ENCODE data around the gene HOXB3. TPM values are rescaled to one million over a fixed set of nuclear protein-coding genes. Genes with fewer than 3 reads are reported as not detected.

HOXB3 gene
- total RNA-seq, 3 donors from 2014 or later = 13.8 to 36.7 (median 14.4) TPM

DNA sequence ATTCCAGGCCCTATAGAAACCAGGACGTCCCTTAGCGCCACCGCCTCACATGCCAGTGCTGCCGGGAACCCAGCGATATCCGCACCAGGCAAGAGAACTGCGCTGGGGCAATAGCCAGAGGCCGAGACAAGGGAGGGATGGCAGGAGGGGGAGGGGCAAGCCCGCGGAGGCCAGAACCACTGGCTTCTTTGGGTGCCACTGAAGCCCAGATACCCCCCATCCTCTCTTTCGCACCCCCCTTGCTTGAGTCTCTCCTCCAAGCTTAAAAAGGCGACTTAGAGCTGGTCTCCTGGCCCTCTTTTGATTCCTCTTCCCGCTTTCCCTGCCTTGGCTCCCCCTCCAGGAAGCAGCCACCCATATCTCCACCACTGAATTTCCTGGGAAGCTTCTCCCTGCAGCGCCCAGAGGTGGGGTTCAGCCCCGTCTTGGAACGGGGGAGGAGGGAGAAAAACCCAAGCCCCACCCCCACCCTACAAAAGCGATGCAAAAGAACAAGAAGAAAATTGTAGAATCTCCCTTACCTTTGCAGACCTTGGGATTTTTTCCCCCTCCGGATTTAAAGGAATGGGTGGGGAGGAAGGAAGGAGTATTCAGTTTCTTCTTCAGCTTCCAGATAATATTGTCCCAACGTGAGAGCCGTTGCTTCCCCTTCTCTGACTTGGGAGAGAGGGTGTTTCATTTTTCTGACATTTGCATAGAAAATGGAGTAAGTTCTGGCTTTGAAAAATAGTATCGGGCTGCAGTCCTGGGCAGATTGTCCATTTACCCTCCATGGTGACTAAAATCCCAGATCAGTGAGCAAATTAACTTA is 14.1 kb upstream of the HOXB3 start:
- intact Hi-C loops (cut with DNase I; ENCODE audit: low total_unique reads) = no loop called here
- TF ChIP-seq, protein P1, sequence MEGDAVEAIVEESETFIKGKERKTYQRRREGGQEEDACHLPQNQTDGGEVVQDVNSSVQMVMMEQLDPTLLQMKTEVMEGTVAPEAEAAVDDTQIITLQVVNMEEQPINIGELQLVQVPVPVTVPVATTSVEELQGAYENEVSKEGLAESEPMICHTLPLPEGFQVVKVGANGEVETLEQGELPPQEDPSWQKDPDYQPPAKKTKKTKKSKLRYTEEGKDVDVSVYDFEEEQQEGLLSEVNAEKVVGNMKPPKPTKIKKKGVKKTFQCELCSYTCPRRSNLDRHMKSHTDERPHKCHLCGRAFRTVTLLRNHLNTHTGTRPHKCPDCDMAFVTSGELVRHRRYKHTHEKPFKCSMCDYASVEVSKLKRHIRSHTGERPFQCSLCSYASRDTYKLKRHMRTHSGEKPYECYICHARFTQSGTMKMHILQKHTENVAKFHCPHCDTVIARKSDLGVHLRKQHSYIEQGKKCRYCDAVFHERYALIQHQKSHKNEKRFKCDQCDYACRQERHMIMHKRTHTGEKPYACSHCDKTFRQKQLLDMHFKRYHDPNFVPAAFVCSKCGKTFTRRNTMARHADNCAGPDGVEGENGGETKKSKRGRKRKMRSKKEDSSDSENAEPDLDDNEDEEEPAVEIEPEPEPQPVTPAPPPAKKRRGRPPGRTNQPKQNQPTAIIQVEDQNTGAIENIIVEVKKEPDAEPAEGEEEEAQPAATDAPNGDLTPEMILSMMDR (IDR thresholded peaks at IDR 0.05) = no peak
- no peak for TF ChIP-seq POLR2A (IDR thresholded peaks at IDR 0.05)
- TF ChIP-seq POLR2AphosphoS5 (IDR thresholded peaks at IDR 0.05) = no peak
- no peak for DNase-seq (ENCODE audit: low spot score in 2 of 2)
- H3K4me3 ChIP-seq = peak overlapping the region; percentile 28 to 55 (median 52)
- no peaks in the 10 kb centered on the region for H3K4me1 ChIP-seq
- no peaks in the 10 kb centered on the region for H3K9me3 ChIP-seq
- H3K27ac ChIP-seq = peak overlapping the region in 1 of 2 donors; percentile 82
- H3K36me3 ChIP-seq = no peaks in the 10 kb centered on the region
- peaks cover 3 to 97% of the 10 kb centered on the region in 2 donors for H3K27me3 ChIP-seq

DNA sequence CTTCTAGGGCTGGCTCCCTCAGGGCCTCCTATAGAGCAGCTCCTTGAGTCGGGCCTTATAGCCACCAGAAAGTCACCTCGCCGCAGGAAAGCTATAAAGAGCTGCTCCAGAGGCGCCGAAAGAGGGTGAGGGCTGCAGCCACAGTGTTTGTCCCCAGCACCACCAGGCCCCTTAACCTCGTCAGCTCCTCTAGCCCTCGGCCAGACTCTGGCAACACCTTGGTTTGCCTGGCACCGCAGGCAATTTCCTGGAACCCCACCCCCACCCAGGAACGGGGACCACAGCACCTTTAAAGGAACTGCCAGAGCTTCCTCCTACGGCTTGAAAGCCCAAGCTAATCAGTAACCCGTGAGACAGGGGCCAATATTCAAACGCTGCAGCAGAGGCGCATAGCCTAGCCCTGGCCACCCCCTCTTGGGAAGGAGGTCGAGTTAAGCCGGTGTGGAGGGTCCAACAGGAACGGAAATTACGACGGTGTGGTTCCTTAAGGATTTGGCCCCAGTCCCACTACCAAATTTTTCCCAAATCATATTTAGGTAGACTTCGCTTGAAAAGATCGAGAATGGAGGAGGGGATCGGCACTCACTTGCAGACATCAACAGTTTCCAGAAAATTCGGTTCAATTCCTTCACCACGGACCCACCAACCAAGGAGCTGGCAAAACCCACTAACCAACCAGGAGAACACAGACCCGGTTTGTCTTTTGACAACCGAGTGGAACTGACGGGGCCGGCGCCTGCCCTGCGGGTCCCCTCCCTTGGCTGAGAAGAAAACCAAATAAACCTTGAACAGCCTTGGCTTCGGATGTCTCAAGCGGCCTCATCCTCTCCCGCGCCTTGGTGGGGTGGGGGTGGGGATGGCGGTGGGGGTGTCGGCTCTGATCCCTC is 11.7 kb upstream of the HOXB3 start:
- H3K27me3 ChIP-seq = peaks cover 3 to 100% of the 10 kb centered on the region in 2 donors

GRCh38 chr17:48601207-48601538 is 11.1 kb upstream of the HOXB3 start:
- Histone ChIP-seq H3K36me3 (no peaks in the 10 kb centered on the region), H3K4me3 (no peak overlapping the region), H3K9me3 (no peaks in the 10 kb centered on the region), H3K27me3 (peaks cover under 1 to 100% of the 10 kb centered on the region in 2 donors), H3K27ac (no peak overlapping the region), H3K4me1 (peaks cover 0 to 10% of the 10 kb centered on the region in 2 donors)
- TF ChIP-seq, protein P1 (IDR thresholded peaks at IDR 0.05) = no peak
- no peak for TF ChIP-seq POLR2A (IDR thresholded peaks at IDR 0.05)
- intact Hi-C loops (cut with DNase I; ENCODE audit: low total_unique reads) = no loop called here
- no peak for DNase-seq (ENCODE audit: low spot score in 2 of 2)

More for the DNA sequence above, 11.7 kb upstream of the HOXB3 start:
- H3K9me3 ChIP-seq = no peaks in the 10 kb centered on the region
- no peak for DNase-seq (ENCODE audit: low spot score in 2 of 2)
- no peak overlapping the region for H3K27ac ChIP-seq
- no peaks in the 10 kb centered on the region for H3K36me3 ChIP-seq
- peaks cover 0 to 10% of the 10 kb centered on the region in 2 donors for H3K4me1 ChIP-seq
- H3K4me3 ChIP-seq = peak overlapping the region; percentile 28 to 52 (median 48)
- intact Hi-C loops (cut with DNase I; ENCODE audit: low total_unique reads) = no loop called here
- no peak for TF ChIP-seq POLR2AphosphoS5 (IDR thresholded peaks at IDR 0.05)
- TF ChIP-seq, protein P1 (IDR thresholded peaks at IDR 0.05) = no peak
- no peak for TF ChIP-seq POLR2A (IDR thresholded peaks at IDR 0.05)

DNA sequence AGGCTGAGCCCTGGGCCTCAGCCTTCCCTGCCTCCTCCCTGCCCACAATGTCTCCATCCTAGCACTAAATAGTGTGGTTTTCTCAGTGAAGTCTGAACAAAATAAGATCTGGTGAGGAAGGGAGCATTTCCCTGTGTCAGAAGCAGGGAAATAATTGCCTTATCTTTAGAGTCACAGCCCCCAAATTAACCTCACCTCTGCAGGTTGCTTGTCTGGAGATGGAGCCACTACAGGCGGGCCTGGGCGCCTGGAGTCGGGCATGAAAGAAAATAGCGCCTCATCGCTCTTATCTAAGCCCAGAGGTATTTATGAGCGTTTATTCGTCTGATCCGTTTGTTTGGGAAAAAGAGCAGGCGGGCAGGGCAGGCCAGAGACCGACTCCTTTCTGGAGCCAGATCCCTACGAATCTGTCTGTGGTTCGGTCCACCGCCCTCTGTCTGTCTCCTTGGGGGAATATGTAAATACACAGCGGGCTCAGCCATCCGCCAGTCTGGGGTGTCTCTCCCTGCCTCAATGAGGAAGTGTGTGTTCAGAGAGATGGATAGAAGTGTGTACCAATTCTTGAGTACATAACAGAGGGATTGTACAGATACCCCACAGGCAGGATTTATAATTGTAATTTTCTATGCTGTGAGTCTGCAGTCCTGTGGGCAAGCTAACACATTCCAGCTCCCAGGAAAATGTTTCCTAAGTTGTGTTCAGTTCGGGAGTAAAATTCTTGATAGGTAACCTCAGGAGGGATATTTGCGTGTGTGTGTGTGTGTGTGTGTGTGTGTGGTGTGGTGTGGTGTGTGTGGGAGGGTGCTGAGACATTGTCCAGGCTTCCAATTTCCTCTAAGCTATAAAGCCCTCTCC is 10.4 kb upstream of the HOXB3 start:
- no peak for DNase-seq (ENCODE audit: low spot score in 2 of 2)
- peaks cover 0 to 99% of the 10 kb centered on the region in 2 donors for H3K27me3 ChIP-seq
- peaks cover 0 to 10% of the 10 kb centered on the region in 2 donors for H3K4me1 ChIP-seq
- no peaks in the 10 kb centered on the region for H3K9me3 ChIP-seq
- H3K27ac ChIP-seq = no peak overlapping the region
- no peak overlapping the region for H3K4me3 ChIP-seq
- TF ChIP-seq, protein P1 (IDR thresholded peaks at IDR 0.05) = no peak
- TF ChIP-seq POLR2AphosphoS5 (IDR thresholded peaks at IDR 0.05) (no peak), POLR2A (IDR thresholded peaks at IDR 0.05) (no peak)
- H3K36me3 ChIP-seq = no peaks in the 10 kb centered on the region
- intact Hi-C loops (cut with DNase I; ENCODE audit: low total_unique reads) = no loop called here
